Posterior vena cava (tissue), 2 donors: ENCODE results near the gene GIMD1. TPM values are rescaled to one million over a fixed set of nuclear protein-coding genes. Genes with fewer than 3 reads are reported as not detected.
"Not testable (repeated sequence)": the region's sequence is repeated elsewhere in the genome, so short reads cannot be mapped to it uniquely, and the experiment has no call there.

ENCODE experiments used
- DNase-seq: peaks from one replicate; pipeline ENCODE4 v3.0.0-alpha.2; 2020; ENCODE audit warnings: low spot score
- intact Hi-C, 2 donors: fragments of 100-400 bp; cut with DNase I; formaldehyde crosslinking; loops; one replicate each; pipeline versions ENCODE4 v1.14.1 to v1.14.2; 2022 to 2023
- long read RNA-seq, 2 donors: library from polyadenylated mRNA; unstranded; transcript quantifications; one replicate each; pipeline ENCODE4 v2.0.0, GENCODE V29; 2020 to 2021
- total RNA-seq, 2 donors: library from RNA; stranded (reverse); fragmentation: NEBNext Ultra II Directional; extraction: Animal tissue kit (Norgen Biotek cat#: 25700); gene quantifications; one replicate each; pipeline ENCODE4 v1.2.1, GENCODE V29; 2021
- donor health status: DM: yes; HTN: yes; CAD: no.
- donor health status: DM: yes; HTN: yes; CAD: no.

The GIMD1 gene
- total RNA-seq: not detected
- long read RNA-seq, donor 1: 0 reads
- long read RNA-seq, donor 2: 0 reads

DNA sequence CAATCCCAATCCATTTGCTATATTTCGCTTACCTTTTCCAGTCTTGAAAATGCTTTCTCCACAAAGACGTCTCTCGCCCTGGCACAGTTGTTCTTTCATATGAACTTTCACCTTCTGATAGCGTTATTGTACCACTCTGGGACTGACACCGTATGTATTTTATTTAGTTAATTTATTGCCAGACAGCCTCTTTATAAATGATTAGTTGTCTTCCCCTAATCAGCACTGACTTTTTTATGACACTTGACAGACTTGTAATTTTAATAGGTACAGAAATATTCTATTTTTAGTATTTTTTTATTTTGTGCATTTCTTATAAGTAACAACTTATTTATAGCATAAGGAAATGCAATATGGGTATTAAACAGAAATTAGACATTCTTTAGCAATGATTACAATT is at the start of gene GIMD1:
GIMD1 (minus strand) TSS at position 101 of the 400 bp plus-strand sequence. CDS start 1,343 bp downstream, outside the sequence.
- no peak for DNase-seq
- intact Hi-C loops: no loop called here

- no peak for DNase-seq
- intact Hi-C loops: no loop called here
Observed at GRCh38 chr4:106414366-106414765, 45.8 kb upstream of the GIMD1 start.

GRCh38 chr4:106409901-106410889 is 41.6 kb upstream of the GIMD1 start:
- intact Hi-C loops: no loop called here
- DNase-seq: no peak

GRCh38 chr4:106408004-106408403 is 39.4 kb upstream of the GIMD1 start:
- intact Hi-C loops, DNase-seq: not testable (repeated sequence)

DNA sequence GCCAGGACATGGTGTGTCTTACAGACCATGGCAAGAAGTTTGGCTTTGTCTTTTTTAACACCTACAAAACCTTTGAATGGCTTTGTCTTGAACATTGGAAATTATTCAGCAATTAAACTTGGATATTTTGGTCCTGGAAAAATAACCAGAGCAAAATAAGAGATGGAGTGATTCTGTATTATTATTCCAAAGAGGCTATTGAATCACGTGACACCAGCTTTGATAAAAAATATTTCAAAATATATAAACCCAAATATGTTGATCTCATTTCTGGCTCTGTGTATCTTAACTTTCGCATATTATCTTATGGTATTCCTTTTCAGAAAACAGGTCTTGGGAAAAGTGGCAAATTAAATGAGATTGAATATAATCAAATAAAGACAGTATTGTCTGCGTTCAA is 32.6 kb upstream of the GIMD1 start:
- DNase-seq: no peak
- intact Hi-C loops: no loop called here

DNA sequence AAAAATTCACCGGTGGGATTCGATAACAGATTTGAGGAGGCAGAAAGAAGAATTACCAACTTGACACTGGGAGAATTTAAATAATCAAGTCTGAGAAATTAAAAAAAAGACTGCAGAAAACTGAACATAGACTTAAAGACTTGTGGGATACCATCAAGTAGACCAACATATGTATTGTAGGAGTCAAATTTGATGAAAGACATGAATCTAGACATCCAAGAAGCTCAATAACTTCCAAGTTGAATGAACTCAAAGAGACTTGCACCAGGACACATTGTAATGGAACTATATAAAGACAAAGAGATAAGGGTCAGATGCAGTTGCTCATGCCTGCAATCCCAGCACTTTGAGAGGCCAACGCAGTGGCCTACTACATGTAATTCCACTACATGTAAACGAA is 30.3 kb upstream of the GIMD1 start:
- not testable (repeated sequence) for DNase-seq
- intact Hi-C loops: loop anchor here in 1 of 2 donors (5.0 kb wide), 1 partner anchor 647 kb away; no protein-coding TSS in a partner anchor

DNA sequence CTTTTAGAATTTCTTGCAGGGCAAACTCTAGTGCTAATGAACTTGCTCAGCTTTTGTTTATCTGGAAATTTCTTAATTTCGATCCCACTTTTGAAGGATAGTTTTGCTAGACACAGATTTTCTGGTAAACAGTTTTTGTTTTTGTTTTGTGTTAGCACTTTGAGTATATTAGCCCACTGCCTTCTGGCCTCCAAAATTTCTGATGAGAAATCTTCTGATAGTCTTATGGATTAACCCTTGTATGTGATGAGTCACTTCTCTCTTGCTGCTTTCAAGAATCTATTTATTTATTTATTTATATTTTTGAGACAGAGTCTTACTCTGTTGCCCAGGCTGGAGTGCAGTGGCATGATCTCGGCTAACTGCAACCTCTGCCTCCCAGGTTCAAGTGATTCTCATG is 27.0 kb upstream of the GIMD1 start:
- intact Hi-C loops: loop anchor here in 1 of 2 donors (5.0 kb wide), 1 partner anchor 643 kb away; no protein-coding TSS in a partner anchor
- DNase-seq: no peak

DNA sequence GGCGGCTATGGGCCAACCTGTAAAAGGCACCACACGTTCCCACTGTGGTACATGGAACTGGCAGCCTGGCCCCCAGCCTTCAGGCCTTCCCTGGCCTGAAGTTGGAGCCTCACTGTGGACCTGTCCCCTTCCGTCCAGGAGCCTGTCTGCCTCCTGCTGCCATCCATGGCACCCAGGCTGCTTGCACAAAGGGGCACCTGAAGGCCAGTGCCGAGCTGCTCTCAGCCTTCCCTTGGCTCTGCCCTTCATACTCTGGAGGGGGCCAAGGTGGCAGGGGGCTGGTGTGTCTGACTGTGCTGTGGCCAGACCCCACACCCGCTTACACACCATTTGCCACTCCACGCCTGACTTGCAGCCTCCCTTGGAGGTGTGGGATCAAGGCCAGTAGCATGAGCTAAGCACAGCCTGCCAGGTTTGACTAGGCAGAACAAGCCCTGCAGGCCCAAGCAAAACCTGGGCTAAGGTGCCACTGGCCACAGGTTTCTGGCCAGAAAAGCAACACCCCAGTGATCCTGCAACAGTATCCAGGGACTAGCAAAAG is 17.3 kb upstream of the GIMD1 start:
- no peak for DNase-seq
- intact Hi-C loops: no loop called here

- no peak for DNase-seq
- intact Hi-C loops: no loop called here
Observed at GRCh38 chr4:106384878-106385277, 16.3 kb upstream of the GIMD1 start.

- no peak for DNase-seq
- intact Hi-C loops: no loop called here
Observed at GRCh38 chr4:106380179-106380578, 11.6 kb upstream of the GIMD1 start.

DNA sequence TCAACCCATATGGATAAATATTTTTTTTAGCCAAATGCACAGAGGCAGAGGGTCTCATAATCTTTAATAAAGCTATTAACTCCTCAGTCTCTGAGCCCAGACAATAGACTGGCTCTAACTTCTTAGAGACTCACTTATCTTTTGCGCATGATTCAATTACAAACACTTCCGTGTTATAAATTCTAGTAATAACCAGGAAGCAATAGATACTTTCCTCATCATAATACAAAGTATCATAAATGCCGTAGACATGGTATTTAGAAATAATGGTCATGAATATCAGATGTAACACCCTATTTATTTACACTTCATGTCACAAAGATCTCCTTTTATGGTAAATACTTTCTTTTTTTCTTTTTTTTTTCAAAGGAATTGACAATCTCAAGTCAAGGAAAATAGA is 4.4 kb upstream of the GIMD1 start:
- no peak for DNase-seq
- intact Hi-C loops: no loop called here

DNA sequence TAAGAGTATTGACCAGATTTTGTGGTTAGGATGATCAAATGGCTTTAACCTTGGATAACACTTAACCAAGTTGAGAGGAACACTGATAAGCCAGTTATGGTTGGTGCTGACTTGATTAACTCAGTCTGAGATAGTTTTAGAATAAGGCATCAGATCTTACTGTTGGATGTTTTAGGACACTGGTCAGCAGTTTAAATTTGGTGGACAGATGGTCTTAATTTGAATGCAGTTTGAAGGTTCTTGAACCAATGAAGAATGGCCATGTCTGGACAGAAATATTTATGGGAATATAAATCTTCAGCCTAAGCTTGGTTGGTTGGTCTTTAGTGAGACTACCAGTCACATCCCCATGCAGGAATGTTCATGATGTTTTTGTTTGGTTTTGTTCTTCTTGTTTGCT is 2.6 kb upstream of the GIMD1 start:
- intact Hi-C loops: no loop called here

DNA sequence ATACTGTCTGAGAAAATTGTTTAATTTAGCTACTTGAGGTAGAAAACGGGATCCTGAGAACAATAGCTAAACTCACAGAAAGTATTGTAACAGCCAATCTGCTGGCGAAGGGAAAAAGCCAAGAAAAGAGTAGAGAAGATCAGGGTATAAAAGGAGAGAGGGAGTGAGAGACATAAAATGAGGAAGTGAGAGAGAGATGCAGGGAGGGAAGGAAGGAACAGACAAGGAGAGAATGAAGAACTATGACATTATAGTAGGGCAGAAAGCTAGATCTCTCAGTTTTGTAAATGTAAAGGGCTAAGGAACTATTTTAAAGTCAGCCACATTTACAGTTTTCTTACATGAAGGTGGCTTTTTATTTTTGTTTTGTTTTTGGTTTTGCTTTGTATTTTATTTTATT is 1.6 kb upstream of the GIMD1 start:
- no peak for DNase-seq
- intact Hi-C loops: no loop called here

More for the DNA sequence above, 2.6 kb upstream of the GIMD1 start:
- no peak for DNase-seq

DNA sequence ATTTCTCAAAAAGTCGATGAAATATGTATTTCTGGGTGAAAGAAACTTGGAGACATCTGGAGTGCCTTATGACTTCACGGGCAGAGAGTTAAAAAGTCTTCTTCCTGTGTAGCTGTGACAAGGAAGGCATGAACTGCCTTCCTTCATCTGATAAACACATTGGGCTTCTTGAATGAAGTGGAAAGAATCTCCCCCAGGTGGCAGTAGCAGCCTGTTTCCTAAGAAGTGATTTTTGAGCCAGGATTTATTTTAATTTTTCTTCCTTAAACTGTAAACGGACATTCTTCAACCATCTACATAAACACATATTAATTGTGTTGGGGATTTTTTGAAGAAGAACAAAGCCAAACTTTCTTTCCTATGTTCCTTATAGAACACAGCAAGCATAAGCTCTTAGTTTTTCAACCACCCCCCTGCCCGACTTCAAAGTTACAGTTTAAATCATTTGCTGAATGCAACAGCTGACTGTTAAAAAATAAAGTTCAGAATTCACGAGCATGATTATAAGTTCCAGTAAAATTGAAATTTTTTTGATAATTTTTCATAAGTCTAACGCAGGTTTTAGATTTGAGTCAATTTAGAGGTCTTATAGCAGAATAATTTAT is 980 bp upstream of the GIMD1 start:
- intact Hi-C loops: no loop called here
- no peak for DNase-seq

DNA sequence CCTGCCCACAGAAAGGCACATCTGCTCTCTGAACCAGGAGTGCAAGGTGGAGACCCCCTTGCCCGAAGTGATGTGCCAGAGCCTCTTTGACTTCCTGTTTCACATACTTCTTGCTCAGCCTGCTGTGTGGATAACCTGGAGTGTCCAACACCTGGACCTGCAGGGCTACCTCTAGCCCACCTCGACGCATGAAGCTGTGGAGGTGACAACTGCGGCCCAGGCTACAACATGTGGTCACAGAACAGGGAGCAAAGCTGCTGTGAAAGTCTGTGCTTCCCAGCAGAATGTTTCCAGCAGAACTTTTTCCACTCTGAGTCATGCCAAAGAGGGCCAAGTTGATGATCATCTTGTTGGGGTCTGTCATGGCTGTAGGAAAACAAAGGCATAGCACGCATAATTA is 1.5 kb downstream of the GIMD1 start:
- DNase-seq: no peak
- intact Hi-C loops: no loop called here

GRCh38 chr4:106366026-106366425 is 2.6 kb downstream of the GIMD1 start:
- intact Hi-C loops: no loop called here
- DNase-seq: no peak

DNA sequence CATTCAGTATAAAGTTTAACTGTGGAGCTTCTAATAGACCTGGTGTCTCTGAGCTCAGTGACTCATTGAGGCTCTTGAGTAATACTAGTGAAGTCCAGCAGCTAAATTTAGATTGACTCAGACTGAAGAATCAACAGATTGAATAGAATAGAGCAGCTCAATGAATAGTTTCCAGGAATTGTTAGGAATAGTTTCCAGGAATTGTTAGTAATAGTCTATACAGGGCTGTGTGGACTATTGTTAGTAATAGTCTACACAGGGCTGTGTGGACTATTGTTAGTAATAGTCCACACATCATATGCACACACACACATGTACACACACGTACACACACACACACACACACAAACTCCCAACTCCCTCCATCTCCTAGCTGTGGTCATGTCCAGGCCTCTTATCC is 3.0 kb downstream of the GIMD1 start:
- intact Hi-C loops: no loop called here

GRCh38 chr4:106364282-106364681 is 4.3 kb downstream of the GIMD1 start:
- no peak for DNase-seq
- intact Hi-C loops: no loop called here

More for the DNA sequence above, 3.0 kb downstream of the GIMD1 start:
- DNase-seq: no peak

DNA sequence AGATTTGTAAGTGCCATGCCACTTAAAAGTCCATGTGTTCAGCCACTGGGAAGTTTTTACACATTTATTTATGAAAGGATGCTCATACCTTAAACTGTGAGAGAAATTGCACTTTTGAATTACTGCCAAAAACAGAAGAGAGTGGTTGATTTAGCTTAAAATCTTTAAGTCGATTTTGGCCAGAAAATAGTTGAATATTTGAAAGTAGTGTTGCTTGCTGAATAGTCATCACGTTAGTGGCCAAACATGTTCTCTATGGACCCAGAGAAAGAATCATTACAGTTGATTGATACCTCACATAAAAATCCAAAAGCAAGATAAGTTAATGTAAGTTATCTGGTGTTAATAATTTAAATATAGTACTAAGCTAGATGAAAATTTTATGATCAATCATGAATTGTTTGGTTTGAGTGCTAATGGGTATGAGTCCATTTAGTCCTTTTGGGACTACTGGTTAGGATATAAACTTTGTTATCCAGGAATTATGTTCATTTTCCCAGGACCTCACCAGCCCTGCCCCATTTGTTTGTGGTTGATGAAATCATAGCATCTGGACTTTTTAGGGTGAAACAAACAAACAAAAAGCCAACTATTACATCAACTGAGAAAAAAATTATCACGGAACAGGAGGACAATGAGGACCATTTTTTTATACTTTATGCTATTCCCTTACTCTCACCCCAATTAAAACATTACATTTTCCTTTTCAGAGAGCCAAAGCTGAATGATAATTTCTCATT is 6.3 kb downstream of the GIMD1 start:
- DNase-seq: no peak
- intact Hi-C loops: no loop called here
